Measurements from ENCODE around the gene CCDC91. TPM values are rescaled to one million over a fixed set of nuclear protein-coding genes. Genes with fewer than 3 reads are reported as not detected.

The CCDC91 gene
- total RNA-seq, 1 experiment from 2014 or later, result 15.7 TPM

- TF ChIP-seq ESRRA (CRISPR knock-in tag; IDR thresholded peaks at IDR 0.05; ENCODE audit: borderline replicate concordance) (no peak), SMAD4 (CRISPR knock-in tag; IDR thresholded peaks at IDR 0.05) (no peak), ATF1 (CRISPR knock-in tag; IDR thresholded peaks at IDR 0.05) (no peak), ZSCAN18 (CRISPR knock-in tag; IDR thresholded peaks at IDR 0.05) (no peak), ZBTB43 (CRISPR knock-in tag; IDR thresholded peaks at IDR 0.05) (no peak)
Measured at GRCh38 chr12:28219827-28220226, 29.6 kb downstream of the CCDC91 start (continued).

- Mint-ChIP-seq H3K4me3 (no peak overlapping the region), H3K4me1 (peaks cover 38% of the 10 kb centered on the region), H3K36me3 (peaks cover 15% of the 10 kb centered on the region), H3K27me3 (ENCODE audit: low read depth) (no peaks in the 10 kb centered on the region), H3K27ac (no peak overlapping the region), H3K9me3 (peaks cover 21% of the 10 kb centered on the region)
- no peak for TF ChIP-seq ATF6 (CRISPR knock-in tag; IDR thresholded peaks at IDR 0.05)
- TF ChIP-seq KAT7 (CRISPR knock-in tag; IDR thresholded peaks at IDR 0.05; ENCODE audit: borderline replicate concordance), result no peak
- ATAC-seq, result no peak
- DNase-seq (ENCODE audit: low spot score), result no peak
- POLR2A ChIA-PET, result no interaction called here
- CTCF ChIA-PET, result no interaction called here
Measured at GRCh38 chr12:28222081-28222700, 31.9 kb downstream of the CCDC91 start.

- Mint-ChIP-seq H3K4me1 (peaks cover 29% of the 10 kb centered on the region), H3K9me3 (peaks cover 17% of the 10 kb centered on the region), H3K4me3 (no peak overlapping the region), H3K27me3 (ENCODE audit: low read depth) (no peaks in the 10 kb centered on the region), H3K36me3 (peaks cover 12% of the 10 kb centered on the region), H3K27ac (no peak overlapping the region)
- ChIA-PET CTCF (interaction anchor here (0.6 kb wide), 1 partner anchor 9 kb away, joined by 3 read pairs; no protein-coding TSS in a partner anchor), POLR2A (no interaction called here)
- no peak for DNase-seq (ENCODE audit: low spot score)
- no peak for ATAC-seq
- TF ChIP-seq ZNF671 (CRISPR knock-in tag; IDR thresholded peaks at IDR 0.05) (no peak), NFYB (CRISPR knock-in tag; conservative IDR thresholded peaks at IDR 0.05; ENCODE audit: low read depth) (no peak), NFATC4 (CRISPR knock-in tag; IDR thresholded peaks at IDR 0.05) (no peak), GTF2I (CRISPR knock-in tag; conservative IDR thresholded peaks at IDR 0.05) (no peak), CREB1 (CRISPR knock-in tag; IDR thresholded peaks at IDR 0.05) (no peak), MLX (CRISPR knock-in tag; IDR thresholded peaks at IDR 0.05) (no peak), PREB (CRISPR knock-in tag; IDR thresholded peaks at IDR 0.05; ENCODE audit: borderline replicate concordance) (no peak), ATF2 (CRISPR knock-in tag; IDR thresholded peaks at IDR 0.05; ENCODE audit: borderline replicate concordance, low read depth) (no peak), TEAD1 (CRISPR knock-in tag; IDR thresholded peaks at IDR 0.05) (no peak), ZNF532 (CRISPR knock-in tag; IDR thresholded peaks at IDR 0.05; ENCODE audit: borderline replicate concordance) (no peak), TCF7 (CRISPR knock-in tag; IDR thresholded peaks at IDR 0.05; ENCODE audit: low read depth) (no peak), USF1 (CRISPR knock-in tag; IDR thresholded peaks at IDR 0.05) (no peak)
Measured at GRCh38 chr12:28223025-28223554, 32.8 kb downstream of the CCDC91 start.
